B cell (primary cell): ENCODE results near the gene OR5B3. TPM values are rescaled to one million over a fixed set of nuclear protein-coding genes. Genes with fewer than 3 reads are reported as not detected.

Source experiments
- ATAC-seq: fragments of 200-7000 bp; cut with Tn5 transposase; one replicate; pipeline ENCODE4 v1.10.0; 2021; ENCODE audit warnings: low read depth, mild to moderate bottlenecking, moderate number of reproducible peaks, moderate library complexity
- CTCF ChIA-PET: fragments of 350-600 bp; sonication (Branson Sonifier 250); formaldehyde crosslinking; loops from one replicate; lab custom pipeline; 2021; ENCODE audit warnings: antibody characterized with exemption, inconsistent platforms; lab: Charles Lee
- POLR2A ChIA-PET: fragments of 350-600 bp; sonication (Branson Sonifier 250); formaldehyde crosslinking; loops from one replicate; lab custom pipeline; 2021; ENCODE audit warnings: antibody characterized with exemption; lab: Charles Lee
- DNase-seq: peaks from one replicate; pipeline ENCODE4 v3.0.0; 2013
- H2AFZ ChIP-seq: 2 replicates; pipeline ENCODE4 v1.6.1; 2012; ENCODE audit warnings: mild to moderate bottlenecking, low read depth, low read length; ENCODE audit not compliant: insufficient read depth, poor library complexity, severe bottlenecking
- H3K27ac ChIP-seq, 2 donors: 1 replicate in 1 of 2; 2 replicates in 1 of 2; pipeline ENCODE4 v1.5.1; 2012 to 2013; ENCODE audit warnings: low read length in 2 of 2, mild to moderate bottlenecking in 2 of 2, moderate library complexity in 1 of 2
- H3K27me3 ChIP-seq, 4 experiments: fragments of 200-600 bp in 1 of 4; sonication (generic) in 1 of 4; replicated peaks in 1 of 4; 1 replicate in 2 of 4; 2 replicates in 2 of 4; pipeline versions ENCODE4 v1.6.1 to v1.7.0; 2013 to 2016; ENCODE audit warnings: low read length in 3 of 4, mild to moderate bottlenecking in 2 of 4, mixed read lengths in 1 of 4, moderate library complexity in 1 of 4; ENCODE audit not compliant: insufficient read depth in 4 of 4, control insufficient read depth in 3 of 4; ENCODE audit errors: control extremely low read depth in 1 of 4
- H3K36me3 ChIP-seq, 2 experiments: replicated peaks in 1 of 2; 1 replicate in 1 of 2; 2 replicates in 1 of 2; pipeline versions ENCODE4 v1.6.1 to v1.7.1; 2013; ENCODE audit warnings: low read length in 1 of 2; ENCODE audit not compliant: insufficient read depth in 2 of 2, control insufficient read depth in 1 of 2; ENCODE audit errors: control extremely low read depth in 1 of 2, extremely low read depth in 1 of 2
- H3K4me1 ChIP-seq, 2 donors: fragments of 200-600 bp in 1 of 2; sonication (generic) in 1 of 2; 1 replicate in 1 of 2; 2 replicates in 1 of 2; pipeline versions ENCODE4 v1.5.1 to v1.6.1; 2013 to 2017; ENCODE audit warnings: low read length in 2 of 2; ENCODE audit not compliant: control insufficient read depth in 2 of 2, insufficient read depth in 2 of 2
- H3K4me2 ChIP-seq: replicated peaks from 2 replicates; pipeline ENCODE3; 2012; ENCODE audit warnings: mild to moderate bottlenecking, low read depth, low read length; ENCODE audit not compliant: poor library complexity, severe bottlenecking
- H3K4me3 ChIP-seq, 5 experiments: fragments of 200-600 bp in 1 of 5; sonication (generic) in 1 of 5; 1 replicate in 3 of 5; 2 replicates in 2 of 5; pipeline versions ENCODE4 v1.5.1 to v1.7.0; 2011 to 2016; ENCODE audit warnings: low read length in 4 of 5, mild to moderate bottlenecking in 4 of 5, low read depth in 2 of 5, control low read depth in 1 of 5, moderate library complexity in 1 of 5; ENCODE audit not compliant: insufficient read depth in 1 of 5; ENCODE audit errors: control extremely low read depth in 1 of 5, extremely low read depth in 1 of 5
- H3K79me2 ChIP-seq: fragments of 200-600 bp; sonication (generic); one replicate; pipeline ENCODE4 v1.6.0; 2016; ENCODE audit warnings: low read length; ENCODE audit not compliant: control insufficient read depth, insufficient read depth
- H3K9ac ChIP-seq: fragments of 200-600 bp; sonication (generic); 2 replicates; pipeline ENCODE4 v1.6.1; 2017; ENCODE audit warnings: mild to moderate bottlenecking, low read length, moderate library complexity
- H3K9me3 ChIP-seq, 3 donors: one replicate each; pipeline versions ENCODE4 v1.6.1 to v1.7.1; 2013; ENCODE audit warnings: low read length in 2 of 3; ENCODE audit not compliant: control insufficient read depth in 2 of 3, insufficient read depth in 1 of 3; ENCODE audit errors: control extremely low read depth in 1 of 3
- H4K20me1 ChIP-seq: 2 replicates; pipeline ENCODE4 v1.6.0; 2012; ENCODE audit warnings: mild to moderate bottlenecking, low read length; ENCODE audit not compliant: insufficient read depth, control insufficient read depth, poor library complexity, severe bottlenecking
- H3K27ac Mint-ChIP-seq: one replicate; pipeline ENCODE4 v1.8.0; 2021; ENCODE audit warnings: mixed read lengths
- H3K27me3 Mint-ChIP-seq: one replicate; pipeline ENCODE4 v1.8.0; 2021; ENCODE audit warnings: mixed read lengths
- H3K4me1 Mint-ChIP-seq: one replicate; pipeline ENCODE4 v1.8.0; 2021; ENCODE audit warnings: mixed read lengths
- H3K4me3 Mint-ChIP-seq: one replicate; pipeline ENCODE4 v1.8.0; 2021; ENCODE audit warnings: mixed read lengths
- H3K9me3 Mint-ChIP-seq: one replicate; pipeline ENCODE4 v1.8.0; 2022; ENCODE audit warnings: mixed read lengths; ENCODE audit not compliant: insufficient read depth
- EZH2 ChIP-seq: IDR thresholded peaks from 2 replicates; pipeline ENCODE4 v1.6.1; 2012; ENCODE audit warnings: borderline replicate concordance, low read depth, mild to moderate bottlenecking, moderate library complexity, low read length; ENCODE audit not compliant: insufficient read depth, poor library complexity, severe bottlenecking
- WGBS: methylation state at CpG from one replicate; pipeline ENCODE4 v1.1.5; 2013; ENCODE audit warnings: missing lambda C conversion rate; ENCODE audit not compliant: insufficient coverage; 5-methylcytosine and 5-hydroxymethylcytosine counted together
- intact Hi-C: fragments of 100-400 bp; cut with micrococcal nuclease; formaldehyde crosslinking; loops from one replicate; pipeline ENCODE4 v1.10.0; 2022
- polyA plus RNA-seq: library from polyadenylated mRNA; depleted of rRNA; stranded (reverse); fragments of >200 nt; gene quantifications from 2 replicates; pipeline ENCODE4 v1.2.3, GENCODE V29; 2012
- total RNA-seq, 2 donors: library from RNA; stranded (reverse); fragments of 120-200 nt in 1 of 2; gene quantifications; 1 replicate in 1 of 2; 2 replicates in 1 of 2; pipeline versions ENCODE4 v1.2.3 to v1.2.4, GENCODE V29; 2013 to 2022
- TF ChIP-seq, protein P1 (sequence below): fragments of 200-600 bp; IDR thresholded peaks from one replicate; pipeline ENCODE4 v1.8.0; 2022; ENCODE audit warnings: antibody characterized with exemption, mild to moderate bottlenecking

The OR5B3 gene
- total and polyA plus RNA-seq, 2 donors (not counting 1 experiment from before 2014, with no cell fraction given) = not detected

DNA sequence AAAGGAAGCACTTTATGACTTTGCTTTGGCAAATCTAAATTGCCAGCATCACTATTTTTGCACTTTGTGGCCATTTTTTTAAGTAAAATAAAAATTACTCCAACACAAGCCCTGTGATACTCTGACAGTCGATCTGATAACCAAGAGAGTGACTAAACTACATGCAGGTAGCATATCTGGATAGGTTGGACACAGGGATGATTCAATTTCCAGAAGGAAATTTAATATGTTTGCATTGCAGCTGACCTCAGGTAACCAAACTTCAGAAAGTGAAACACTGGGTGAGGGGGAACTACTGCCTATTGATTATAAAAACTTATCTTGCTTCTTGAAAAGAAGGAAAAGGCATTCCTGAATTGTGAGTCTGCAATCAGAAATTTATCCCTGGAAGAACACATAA is 13.9 kb downstream of the OR5B3 start:
- intact Hi-C loops = no loop called here

DNA sequence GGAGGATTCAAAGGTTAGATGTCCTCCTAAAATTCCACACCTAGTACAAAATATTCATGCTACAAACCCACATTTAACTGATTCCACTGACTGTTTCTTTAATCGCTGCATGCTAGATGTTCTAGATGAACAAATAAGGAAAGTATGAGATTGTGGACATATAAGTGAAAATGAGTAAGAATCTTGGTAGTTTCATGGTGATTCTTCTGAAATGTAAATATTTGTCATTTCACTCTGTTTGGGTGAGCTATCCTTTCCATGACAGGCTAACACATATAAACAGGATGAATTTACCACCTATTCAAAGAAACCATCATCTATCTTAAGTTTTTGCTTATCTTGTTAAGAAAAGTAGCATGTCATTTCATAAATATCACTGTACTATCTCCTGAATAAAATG is 14.8 kb downstream of the OR5B3 start:
- POLR2A ChIA-PET = no interaction called here
- H3K36me3 ChIP-seq = no peaks in the 10 kb centered on the region
- H3K27ac ChIP-seq = no peak overlapping the region
- intact Hi-C loops = no loop called here
- Mint-ChIP-seq H3K27me3 (peaks cover 4% of the 10 kb centered on the region), H3K4me3 (no peak overlapping the region), H3K27ac (no peak overlapping the region), H3K9me3 (peaks cover 4% of the 10 kb centered on the region), H3K4me1 (no peaks in the 10 kb centered on the region)
- CTCF ChIA-PET = no interaction called here
- no peaks in the 10 kb centered on the region for H3K27me3 ChIP-seq
- TF ChIP-seq, protein P1, sequence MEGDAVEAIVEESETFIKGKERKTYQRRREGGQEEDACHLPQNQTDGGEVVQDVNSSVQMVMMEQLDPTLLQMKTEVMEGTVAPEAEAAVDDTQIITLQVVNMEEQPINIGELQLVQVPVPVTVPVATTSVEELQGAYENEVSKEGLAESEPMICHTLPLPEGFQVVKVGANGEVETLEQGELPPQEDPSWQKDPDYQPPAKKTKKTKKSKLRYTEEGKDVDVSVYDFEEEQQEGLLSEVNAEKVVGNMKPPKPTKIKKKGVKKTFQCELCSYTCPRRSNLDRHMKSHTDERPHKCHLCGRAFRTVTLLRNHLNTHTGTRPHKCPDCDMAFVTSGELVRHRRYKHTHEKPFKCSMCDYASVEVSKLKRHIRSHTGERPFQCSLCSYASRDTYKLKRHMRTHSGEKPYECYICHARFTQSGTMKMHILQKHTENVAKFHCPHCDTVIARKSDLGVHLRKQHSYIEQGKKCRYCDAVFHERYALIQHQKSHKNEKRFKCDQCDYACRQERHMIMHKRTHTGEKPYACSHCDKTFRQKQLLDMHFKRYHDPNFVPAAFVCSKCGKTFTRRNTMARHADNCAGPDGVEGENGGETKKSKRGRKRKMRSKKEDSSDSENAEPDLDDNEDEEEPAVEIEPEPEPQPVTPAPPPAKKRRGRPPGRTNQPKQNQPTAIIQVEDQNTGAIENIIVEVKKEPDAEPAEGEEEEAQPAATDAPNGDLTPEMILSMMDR = no peak
- no peak for TF ChIP-seq EZH2
- H3K9me3 ChIP-seq = peaks cover 0 to 6% (median 2%) of the 10 kb centered on the region in 3 donors
- H3K9ac ChIP-seq = no peak overlapping the region
- no CpG with 5 or more reads among the region's 1 CpG for WGBS
- no peak overlapping the region for H3K4me3 ChIP-seq
- no peak overlapping the region for H2AFZ ChIP-seq
- no peaks in the 10 kb centered on the region for H3K79me2 ChIP-seq
- no peaks in the 10 kb centered on the region for H3K4me1 ChIP-seq
- no peak for ATAC-seq
- no peak for DNase-seq
- H3K4me2 ChIP-seq = no peak overlapping the region
- no peaks in the 10 kb centered on the region for H4K20me1 ChIP-seq

More for the DNA sequence above, 13.9 kb downstream of the OR5B3 start:
- no peak overlapping the region for H3K27ac Mint-ChIP-seq
- Histone ChIP-seq H3K27ac (no peak overlapping the region), H3K9ac (no peak overlapping the region), H2AFZ (no peak overlapping the region), H3K9me3 (peaks cover 0 to 6% (median 2%) of the 10 kb centered on the region in 3 donors), H3K27me3 (no peaks in the 10 kb centered on the region), H3K4me2 (no peak overlapping the region), H3K79me2 (no peaks in the 10 kb centered on the region), H4K20me1 (no peaks in the 10 kb centered on the region), H3K36me3 (no peaks in the 10 kb centered on the region), H3K4me1 (no peaks in the 10 kb centered on the region), H3K4me3 (no peak overlapping the region)
- TF ChIP-seq, protein P1 = no peak
- TF ChIP-seq EZH2 = no peak
- no peak for ATAC-seq
- CTCF ChIA-PET = no interaction called here
- WGBS = no CpG with 5 or more reads among the region's 1 CpG
- DNase-seq = no peak
- H3K4me3 Mint-ChIP-seq = no peak overlapping the region
- POLR2A ChIA-PET = no interaction called here
- H3K27me3 Mint-ChIP-seq = peaks cover 4% of the 10 kb centered on the region
- H3K9me3 Mint-ChIP-seq = peaks cover 4% of the 10 kb centered on the region
- no peaks in the 10 kb centered on the region for H3K4me1 Mint-ChIP-seq
